WI38 (cell line): ENCODE measurements around the gene SLC6A3.

Source experiments
- H3K4me3 ChIP-seq: 2 replicates; pipeline ENCODE4 v1.5.1; 2011; ENCODE audit warnings: low read depth, mild to moderate bottlenecking, control low read depth, low read length
- CTCF ChIP-seq: IDR thresholded peaks from 2 replicates; pipeline ENCODE4 v1.5.1; 2012; ENCODE audit warnings: low read depth, mild to moderate bottlenecking, control low read depth, low read length

Gene SLC6A3

GRCh38 chr5:1354576-1354975 lies 90.7 kb downstream of the SLC6A3 start:
- no peak for TF ChIP-seq CTCF
- H3K4me3 ChIP-seq, result no peak overlapping the region

- no peak for TF ChIP-seq CTCF
- H3K4me3 ChIP-seq, result no peak overlapping the region
These were observed 92.7 kb downstream of the SLC6A3 start for GRCh38 chr5:1352231-1353219.

DNA sequence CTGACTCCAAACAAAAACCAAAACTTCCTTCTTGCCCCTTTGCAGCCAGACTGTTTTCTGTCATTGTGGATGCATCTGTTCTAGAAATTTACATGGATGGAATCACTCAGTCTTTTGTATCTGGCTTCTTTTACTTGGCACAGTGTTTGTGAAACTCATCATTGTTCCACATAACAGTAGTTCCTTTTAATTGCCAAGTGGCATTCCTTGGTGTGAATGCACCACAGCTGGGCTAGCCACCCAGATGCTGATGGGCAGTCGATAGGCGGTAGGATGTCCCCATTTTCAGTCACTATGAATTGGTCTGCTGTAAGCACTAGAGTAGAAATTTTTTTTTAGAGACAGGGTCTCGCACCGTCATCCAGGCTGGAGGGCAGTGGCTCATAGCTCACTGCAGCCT lies 94.1 kb downstream of the SLC6A3 start:
- no peak overlapping the region for H3K4me3 ChIP-seq
- no peak for TF ChIP-seq CTCF

- TF ChIP-seq CTCF, result no peak
- no peak overlapping the region for H3K4me3 ChIP-seq
These were observed 96.0 kb downstream of the SLC6A3 start for GRCh38 chr5:1349246-1349645.

DNA sequence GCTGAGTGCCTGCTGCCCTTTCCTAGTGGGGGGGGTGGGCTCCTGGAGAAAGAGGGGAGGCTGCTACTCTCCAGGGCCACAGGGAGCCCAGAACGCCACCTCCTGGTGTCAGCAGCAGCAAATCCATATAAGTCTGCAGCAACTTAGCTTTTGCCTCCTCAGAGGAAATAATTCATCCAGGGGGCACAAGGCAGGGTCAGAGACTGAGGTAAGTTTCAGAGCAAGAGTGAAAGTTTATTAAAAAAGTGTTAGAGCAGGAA lies 96.3 kb downstream of the SLC6A3 start:
- TF ChIP-seq CTCF, result no peak

DNA sequence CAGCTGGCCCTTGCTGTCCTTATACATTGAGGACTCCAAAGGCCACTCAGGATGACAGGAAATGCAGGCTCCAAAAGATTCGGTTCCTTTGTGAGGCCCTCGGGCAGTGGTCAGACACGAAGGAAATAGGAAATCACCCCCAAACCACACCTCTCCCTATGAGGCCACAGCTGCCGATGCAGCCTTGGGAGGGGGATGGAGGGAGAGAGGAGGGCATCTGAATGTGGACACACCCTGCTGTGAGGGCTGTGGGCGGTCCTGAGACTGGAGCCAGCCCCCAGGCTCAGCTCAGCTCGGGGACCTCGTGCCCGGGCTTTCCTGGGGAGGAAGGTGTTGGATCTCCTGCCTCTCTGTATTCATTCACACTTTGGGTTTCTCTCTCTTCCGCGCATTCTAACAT lies 97.7 kb downstream of the SLC6A3 start:
- no peak for TF ChIP-seq CTCF
- no peak overlapping the region for H3K4me3 ChIP-seq

More for the DNA sequence above, 96.3 kb downstream of the SLC6A3 start:
- no peak overlapping the region for H3K4me3 ChIP-seq

DNA sequence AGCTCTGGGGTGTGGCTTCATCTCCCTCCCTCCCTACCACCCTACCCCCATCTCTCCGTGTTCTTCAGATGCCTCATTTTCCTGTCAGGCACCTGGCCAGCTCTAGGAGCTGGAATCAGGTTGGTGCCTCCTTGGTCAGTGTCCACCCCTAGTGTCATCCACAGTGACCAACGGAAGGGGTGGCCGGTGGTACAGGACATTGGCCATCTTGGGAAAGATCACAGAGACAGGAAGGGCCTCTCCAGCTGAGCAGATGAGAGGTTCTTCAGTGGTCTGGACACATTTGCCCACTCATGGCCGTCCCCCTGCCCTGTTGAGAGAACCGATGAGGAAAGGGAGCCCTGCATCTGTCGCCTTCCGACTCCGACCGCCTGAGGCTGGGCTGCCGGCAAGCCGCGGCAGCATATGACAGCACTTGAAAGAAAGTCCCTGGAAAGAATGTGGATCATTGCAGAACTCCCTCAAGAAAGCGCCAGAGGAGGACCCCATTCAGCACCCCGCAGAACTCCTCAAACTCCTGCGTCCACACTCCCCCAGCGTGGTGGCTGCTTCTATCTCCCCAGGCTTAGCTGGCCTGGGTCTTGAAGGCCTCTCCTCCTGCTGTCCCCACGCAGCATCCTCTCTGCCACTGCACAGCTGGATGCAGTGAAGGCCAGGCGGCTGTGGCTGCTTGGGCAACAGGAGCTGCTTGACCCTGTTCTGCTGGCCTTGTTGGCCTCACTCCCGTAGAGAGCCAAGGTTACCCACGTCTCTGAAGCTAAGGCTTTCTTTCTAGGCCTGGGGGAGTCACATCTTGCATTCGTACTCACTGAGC lies 98.4 kb downstream of the SLC6A3 start:
- no peak for TF ChIP-seq CTCF
- H3K4me3 ChIP-seq, result no peak overlapping the region
